SU-DHL-6 (cell line): ENCODE data around the gene ANKRD30B.

ENCODE experiments used
- EZH2phosphoT487 ChIP-seq: fragments of 200-600 bp; sonication (generic), shearing (Covaris generic); conservative IDR thresholded peaks from 2 replicates; pipeline ENCODE4 v1.6.1; 2018; ENCODE audit warnings: mild to moderate bottlenecking, antibody characterized with exemption, low read length, moderate library complexity, mixed read lengths
- TF ChIP-seq, protein P1 (sequence below): fragments of 200-600 bp; sonication (generic); IDR thresholded peaks from one replicate; pipeline ENCODE4 v1.5.1; 2017; ENCODE audit warnings: antibody characterized with exemption, mild to moderate bottlenecking, low read length, moderate library complexity; ENCODE audit not compliant: insufficient read depth, poor library complexity, severe bottlenecking

DNA sequence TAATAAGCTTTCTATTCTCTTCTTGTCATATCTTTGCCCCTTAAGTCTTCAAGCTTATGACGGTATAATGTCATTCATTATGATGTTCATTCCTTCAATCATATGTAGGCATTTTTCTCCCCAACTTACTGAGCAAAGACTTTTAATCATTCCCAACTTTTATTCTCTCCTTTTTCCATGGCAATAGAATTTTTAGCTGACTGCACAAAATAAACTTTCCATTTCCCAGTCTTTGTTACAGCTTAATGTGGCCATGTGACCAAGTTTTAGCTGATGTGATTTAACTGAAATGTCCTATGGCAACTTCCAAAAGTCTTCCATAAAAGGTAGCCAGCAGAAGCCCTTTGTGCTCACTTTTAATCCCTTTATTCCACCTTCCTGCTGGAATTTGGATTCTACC lies 152.5 kb downstream of the ANKRD30B start:
- TF ChIP-seq, protein P1, sequence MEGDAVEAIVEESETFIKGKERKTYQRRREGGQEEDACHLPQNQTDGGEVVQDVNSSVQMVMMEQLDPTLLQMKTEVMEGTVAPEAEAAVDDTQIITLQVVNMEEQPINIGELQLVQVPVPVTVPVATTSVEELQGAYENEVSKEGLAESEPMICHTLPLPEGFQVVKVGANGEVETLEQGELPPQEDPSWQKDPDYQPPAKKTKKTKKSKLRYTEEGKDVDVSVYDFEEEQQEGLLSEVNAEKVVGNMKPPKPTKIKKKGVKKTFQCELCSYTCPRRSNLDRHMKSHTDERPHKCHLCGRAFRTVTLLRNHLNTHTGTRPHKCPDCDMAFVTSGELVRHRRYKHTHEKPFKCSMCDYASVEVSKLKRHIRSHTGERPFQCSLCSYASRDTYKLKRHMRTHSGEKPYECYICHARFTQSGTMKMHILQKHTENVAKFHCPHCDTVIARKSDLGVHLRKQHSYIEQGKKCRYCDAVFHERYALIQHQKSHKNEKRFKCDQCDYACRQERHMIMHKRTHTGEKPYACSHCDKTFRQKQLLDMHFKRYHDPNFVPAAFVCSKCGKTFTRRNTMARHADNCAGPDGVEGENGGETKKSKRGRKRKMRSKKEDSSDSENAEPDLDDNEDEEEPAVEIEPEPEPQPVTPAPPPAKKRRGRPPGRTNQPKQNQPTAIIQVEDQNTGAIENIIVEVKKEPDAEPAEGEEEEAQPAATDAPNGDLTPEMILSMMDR: no peak
- TF ChIP-seq EZH2phosphoT487: no peak
